ENCODE measurements around the gene STAM.

DNA sequence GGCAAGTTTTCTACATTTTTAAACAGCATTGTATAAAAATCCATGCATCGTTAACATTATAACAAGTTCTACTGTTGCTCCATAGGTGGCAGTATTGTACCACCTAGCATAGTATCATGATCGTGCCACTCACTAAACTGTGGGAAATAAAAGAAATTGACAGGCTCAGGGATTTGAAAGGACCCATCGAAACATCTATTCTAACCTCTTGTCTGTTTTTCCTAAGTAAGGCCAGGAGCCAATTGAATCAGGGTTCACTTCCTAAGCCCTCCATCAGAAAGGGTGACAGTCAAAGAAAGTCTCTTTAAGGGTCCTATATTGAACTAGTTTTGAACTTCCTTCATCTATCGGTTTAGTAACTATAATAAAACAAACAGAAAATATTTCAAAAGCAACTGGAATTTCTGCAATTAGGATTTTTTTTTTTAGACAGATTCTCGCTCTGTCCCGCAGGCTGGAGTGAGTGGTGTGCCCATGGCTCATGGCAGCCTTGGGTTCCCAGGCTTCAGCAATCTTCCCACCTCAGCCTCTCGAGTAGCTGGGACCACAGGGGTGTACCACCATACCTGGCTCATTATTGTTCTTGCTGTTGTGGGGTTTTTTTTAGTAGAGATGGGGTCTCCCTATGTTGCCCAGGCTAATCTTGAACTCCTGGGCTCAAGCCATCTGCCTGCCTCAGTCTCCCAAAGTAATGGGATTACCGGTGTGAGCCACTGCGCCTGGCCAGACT, 36.2 kb upstream of the STAM start:
- TF ChIP-seq, protein P1, sequence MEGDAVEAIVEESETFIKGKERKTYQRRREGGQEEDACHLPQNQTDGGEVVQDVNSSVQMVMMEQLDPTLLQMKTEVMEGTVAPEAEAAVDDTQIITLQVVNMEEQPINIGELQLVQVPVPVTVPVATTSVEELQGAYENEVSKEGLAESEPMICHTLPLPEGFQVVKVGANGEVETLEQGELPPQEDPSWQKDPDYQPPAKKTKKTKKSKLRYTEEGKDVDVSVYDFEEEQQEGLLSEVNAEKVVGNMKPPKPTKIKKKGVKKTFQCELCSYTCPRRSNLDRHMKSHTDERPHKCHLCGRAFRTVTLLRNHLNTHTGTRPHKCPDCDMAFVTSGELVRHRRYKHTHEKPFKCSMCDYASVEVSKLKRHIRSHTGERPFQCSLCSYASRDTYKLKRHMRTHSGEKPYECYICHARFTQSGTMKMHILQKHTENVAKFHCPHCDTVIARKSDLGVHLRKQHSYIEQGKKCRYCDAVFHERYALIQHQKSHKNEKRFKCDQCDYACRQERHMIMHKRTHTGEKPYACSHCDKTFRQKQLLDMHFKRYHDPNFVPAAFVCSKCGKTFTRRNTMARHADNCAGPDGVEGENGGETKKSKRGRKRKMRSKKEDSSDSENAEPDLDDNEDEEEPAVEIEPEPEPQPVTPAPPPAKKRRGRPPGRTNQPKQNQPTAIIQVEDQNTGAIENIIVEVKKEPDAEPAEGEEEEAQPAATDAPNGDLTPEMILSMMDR (IDR thresholded peaks at IDR 0.05; ENCODE audit: low read length): peak; percentile 88
- TF ChIP-seq EZH2 (optimal IDR thresholded peaks at IDR 0.05; ENCODE audit: low read depth, low read length): no peak

Data from MM.1S (cell line).